HL-60 (cell line): ENCODE results near the gene WAC.
"Not testable (repeated sequence)": the region's sequence is repeated elsewhere in the genome, so short reads cannot be mapped to it uniquely, and the experiment has no call there.

Source experiments
- DNase-seq, 2 experiments: peaks; one replicate each; pipeline ENCODE4 v3.0.0-alpha.2; 2010 to 2020; ENCODE audit warnings: low read depth in 1 of 2, low spot score in 1 of 2
- H3K27ac ChIP-seq: fragments of 250-450 bp; sonication (Bioruptor Pico); replicated peaks from 2 replicates; pipeline ENCODE4 v1.5.1; 2020; ENCODE audit warnings: mild to moderate bottlenecking, moderate library complexity
- H3K27me3 ChIP-seq: fragments of 250-450 bp; sonication (Bioruptor Pico); 2 replicates; pipeline ENCODE4 v1.5.1; 2021; ENCODE audit warnings: mild to moderate bottlenecking, moderate library complexity; ENCODE audit not compliant: insufficient read depth, poor library complexity, severe bottlenecking
- H3K4me3 ChIP-seq: replicated peaks from 2 replicates; pipeline ENCODE4 v1.5.1; 2011; ENCODE audit warnings: mild to moderate bottlenecking, control low read depth, low read length; ENCODE audit not compliant: insufficient read depth
- CTCF ChIP-seq: IDR thresholded peaks from one replicate; pipeline ENCODE4 v1.5.1; 2011; ENCODE audit warnings: low read length, control low read depth, inconsistent platforms; ENCODE audit not compliant: insufficient read depth
- GABPA ChIP-seq: IDR thresholded peaks from 2 replicates; pipeline ENCODE4 v1.6.1; 2012; ENCODE audit warnings: low read depth
- POLR2AphosphoS5 ChIP-seq: IDR thresholded peaks from 2 replicates; pipeline ENCODE4 v1.6.1; 2012; ENCODE audit warnings: low read depth
- REST ChIP-seq: IDR thresholded peaks from 2 replicates; pipeline ENCODE4 v1.6.1; 2012; ENCODE audit warnings: low read depth; ENCODE audit not compliant: insufficient replicate concordance
- SPI1 ChIP-seq: IDR thresholded peaks from 2 replicates; pipeline ENCODE4 v1.6.1; 2012; ENCODE audit warnings: low read depth, mild to moderate bottlenecking, borderline replicate concordance

The WAC gene

GRCh38 chr10:28569506-28570159 is 36.7 kb downstream of the WAC start:
- no peak overlapping the region for H3K4me3 ChIP-seq
- DNase-seq = no peak
- no peak overlapping the region for H3K27ac ChIP-seq
- no peaks in the 10 kb centered on the region for H3K27me3 ChIP-seq
- no peak for TF ChIP-seq CTCF
- no peak for TF ChIP-seq POLR2AphosphoS5
- TF ChIP-seq GABPA = no peak

GRCh38 chr10:28570598-28570997 is 37.7 kb downstream of the WAC start:
- DNase-seq = no peak
- no peak for TF ChIP-seq GABPA
- no peak for TF ChIP-seq REST
- no peak for TF ChIP-seq POLR2AphosphoS5
- no peak for TF ChIP-seq SPI1
- no peak for TF ChIP-seq CTCF
- H3K27ac ChIP-seq = no peak overlapping the region
- no peaks in the 10 kb centered on the region for H3K27me3 ChIP-seq
- no peak overlapping the region for H3K4me3 ChIP-seq

- no peak for DNase-seq
- TF ChIP-seq POLR2AphosphoS5 = no peak
- no peak for TF ChIP-seq SPI1
- no peak for TF ChIP-seq REST
- TF ChIP-seq GABPA = no peak
- TF ChIP-seq CTCF = no peak
Observed at GRCh38 chr10:28571265-28571664, 38.3 kb downstream of the WAC start.

GRCh38 chr10:28574214-28574613 is 41.3 kb downstream of the WAC start:
- DNase-seq, H3K27me3 ChIP-seq: not testable (repeated sequence)

More at GRCh38 chr10:28571265-28571664, 38.3 kb downstream of the WAC start:
- no peaks in the 10 kb centered on the region for H3K27me3 ChIP-seq
- no peak overlapping the region for H3K4me3 ChIP-seq
- no peak overlapping the region for H3K27ac ChIP-seq

More at GRCh38 chr10:28574214-28574613, 41.3 kb downstream of the WAC start:
- not testable (repeated sequence) for H3K4me3 ChIP-seq, H3K27ac ChIP-seq
